OCI-LY7 (cell line): ENCODE data around the gene PDCD10.

Experiments
- CTCF ChIP-seq: fragments of 200-600 bp; sonication (generic); conservative IDR thresholded peaks from 2 replicates; pipeline ENCODE4 v1.5.1; 2014; ENCODE audit warnings: mild to moderate bottlenecking, antibody characterized with exemption, low read length, moderate library complexity, mixed read lengths
- EZH2phosphoT487 ChIP-seq: fragments of 200-600 bp; sonication (generic); IDR thresholded peaks from 2 replicates; pipeline ENCODE4 v1.6.1; 2018; ENCODE audit warnings: low read depth, borderline replicate concordance, mild to moderate bottlenecking, mixed run types, antibody characterized with exemption, low read length, moderate library complexity, mixed read lengths

DNA sequence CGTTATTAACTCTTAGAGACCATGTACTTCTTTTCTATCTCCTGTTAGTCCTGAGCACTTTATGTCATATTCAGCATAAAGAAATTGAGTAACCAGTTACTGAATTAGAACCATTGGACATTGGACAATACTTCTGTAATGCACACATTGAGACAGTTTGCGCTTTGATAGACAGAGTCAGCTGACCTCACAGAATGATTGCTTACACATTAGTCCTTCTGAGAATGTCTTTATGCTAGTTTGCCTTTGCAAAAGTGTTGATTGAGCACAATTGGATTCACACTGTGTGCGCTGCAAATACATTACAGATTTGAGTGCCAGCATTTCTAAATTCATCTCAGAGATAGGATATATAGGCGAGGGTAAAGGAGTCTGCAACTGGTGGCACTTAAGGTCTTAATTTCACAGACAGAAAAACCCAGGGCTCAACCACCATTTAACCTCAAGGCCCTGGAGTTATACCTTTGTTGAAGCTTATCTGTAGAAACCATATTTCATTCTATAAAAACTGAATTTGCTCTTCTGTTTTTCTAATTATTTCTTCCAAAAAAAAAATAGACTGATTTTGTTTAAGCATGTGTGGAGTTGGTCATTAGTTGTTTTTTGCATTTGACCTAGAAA is 4.6 kb upstream of the PDCD10 start:
- no peak for TF ChIP-seq EZH2phosphoT487
- no peak for TF ChIP-seq CTCF
